A673 (cell line): ENCODE data around the gene CREBRF. TPM values are rescaled to one million over a fixed set of nuclear protein-coding genes. Genes with fewer than 3 reads are reported as not detected.
A peak's percentile ranks its signal among the peaks of the same experiment; 100 is the strongest.

Experiments
- BruUV-seq: library from RNA; stranded (reverse); fragments of 400-500 nt; replicated peaks from 2 replicates; lab custom pipeline; 2021; lab: Mats Ljungman, UMichigan
- CTCF ChIA-PET: fragments of 300-600 bp; sonication (Branson Sonifier 250); formaldehyde crosslinking; loops from one replicate; lab custom pipeline; 2022; ENCODE audit warnings: antibody characterized with exemption; lab: Charles Lee
- POLR2A ChIA-PET: fragments of 300-600 bp; sonication (Branson Sonifier 250); formaldehyde crosslinking; loops from one replicate; lab custom pipeline; 2022; ENCODE audit warnings: antibody characterized with exemption; ENCODE audit not compliant: low non-redundant PET; lab: Charles Lee
- DNase-seq: peaks from one replicate; pipeline ENCODE4 v3.0.0-alpha.2; 2015; ENCODE audit warnings: low spot score
- H3K27ac ChIP-seq: fragments of 200-600 bp; sonication (generic); 2 replicates; pipeline ENCODE4 v1.5.1; 2016; ENCODE audit warnings: mixed run types, low read depth, mild to moderate bottlenecking, mixed read lengths, antibody characterized with exemption, low read length; ENCODE audit not compliant: poor library complexity, severe bottlenecking
- H3K27me3 ChIP-seq: fragments of 200-600 bp; sonication (generic); replicated peaks from 2 replicates; pipeline ENCODE4 v1.6.1; 2017; ENCODE audit warnings: mixed run types, low read depth, mild to moderate bottlenecking, mixed read lengths, antibody characterized with exemption, low read length; ENCODE audit not compliant: insufficient read depth, poor library complexity
- H3K36me3 ChIP-seq: fragments of 200-600 bp; sonication (generic); 2 replicates; pipeline ENCODE4 v1.6.1; 2016; ENCODE audit warnings: mixed run types, mild to moderate bottlenecking, mixed read lengths, antibody characterized with exemption, low read length; ENCODE audit not compliant: insufficient read depth, poor library complexity, severe bottlenecking
- H3K4me1 ChIP-seq: fragments of 200-600 bp; sonication (generic); 2 replicates; pipeline ENCODE4 v1.6.1; 2017; ENCODE audit warnings: mixed run types, mild to moderate bottlenecking, mixed read lengths, antibody characterized with exemption, low read length; ENCODE audit not compliant: insufficient read depth, poor library complexity, severe bottlenecking
- H3K4me3 ChIP-seq: fragments of 200-600 bp; sonication (generic); 2 replicates; pipeline ENCODE4 v1.5.1; 2016; ENCODE audit warnings: low read depth, mixed run types, mild to moderate bottlenecking, mixed read lengths, low read length; ENCODE audit not compliant: poor library complexity, severe bottlenecking
- H3K9me3 ChIP-seq: fragments of 200-600 bp; sonication (generic); 2 replicates; pipeline ENCODE4 v1.6.1; 2016; ENCODE audit warnings: mixed run types, low read depth, mild to moderate bottlenecking, mixed read lengths, antibody characterized with exemption, low read length; ENCODE audit not compliant: poor library complexity, severe bottlenecking
- EZH2 ChIP-seq: fragments of 200-600 bp; sonication (generic); IDR thresholded peaks from 2 replicates; pipeline ENCODE4 v1.6.1; 2017; ENCODE audit warnings: borderline replicate concordance, low read depth, mild to moderate bottlenecking, mixed read lengths, antibody characterized with exemption, low read length; ENCODE audit not compliant: poor library complexity, severe bottlenecking
- intact Hi-C: fragments of 100-400 bp; cut with micrococcal nuclease; formaldehyde crosslinking; loops from one replicate; pipeline ENCODE4 v1.10.0; 2022; ENCODE audit not compliant: unreplicated experiment
- total RNA-seq: library from RNA; stranded (reverse); gene quantifications from 2 replicates; pipeline ENCODE4 v1.2.3, GENCODE V29; 2021
- TF ChIP-seq, protein P1 (sequence below): fragments of 300-800, 200-600 bp; sonication (generic); conservative IDR thresholded peaks from 2 replicates; pipeline ENCODE4 v1.5.1; 2017; ENCODE audit warnings: low read depth, mild to moderate bottlenecking, antibody characterized with exemption, low read length, moderate library complexity, mixed read lengths

CREBRF gene
- total RNA-seq, 1 experiment from 2014 or later, result 1.5 TPM

DNA sequence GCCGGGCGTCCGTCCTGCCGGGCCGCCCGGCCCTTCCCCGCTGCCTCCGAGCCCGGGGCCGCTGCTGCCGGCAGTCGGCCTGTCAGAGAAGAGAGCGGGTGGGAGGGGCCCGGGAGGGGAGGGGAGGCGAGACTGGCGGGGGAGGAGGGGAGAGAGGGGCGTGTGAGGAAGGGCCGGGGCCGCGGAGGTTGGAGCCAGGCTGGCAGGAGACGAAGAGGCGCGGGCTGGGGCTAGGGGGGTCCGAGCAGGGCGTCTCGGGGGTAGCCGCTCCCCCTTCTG, 570 bp downstream of the CREBRF start:
- peak overlapping the region; percentile 65 for H3K27ac ChIP-seq
- no peak for DNase-seq
- POLR2A ChIA-PET, result no interaction called here

DNA sequence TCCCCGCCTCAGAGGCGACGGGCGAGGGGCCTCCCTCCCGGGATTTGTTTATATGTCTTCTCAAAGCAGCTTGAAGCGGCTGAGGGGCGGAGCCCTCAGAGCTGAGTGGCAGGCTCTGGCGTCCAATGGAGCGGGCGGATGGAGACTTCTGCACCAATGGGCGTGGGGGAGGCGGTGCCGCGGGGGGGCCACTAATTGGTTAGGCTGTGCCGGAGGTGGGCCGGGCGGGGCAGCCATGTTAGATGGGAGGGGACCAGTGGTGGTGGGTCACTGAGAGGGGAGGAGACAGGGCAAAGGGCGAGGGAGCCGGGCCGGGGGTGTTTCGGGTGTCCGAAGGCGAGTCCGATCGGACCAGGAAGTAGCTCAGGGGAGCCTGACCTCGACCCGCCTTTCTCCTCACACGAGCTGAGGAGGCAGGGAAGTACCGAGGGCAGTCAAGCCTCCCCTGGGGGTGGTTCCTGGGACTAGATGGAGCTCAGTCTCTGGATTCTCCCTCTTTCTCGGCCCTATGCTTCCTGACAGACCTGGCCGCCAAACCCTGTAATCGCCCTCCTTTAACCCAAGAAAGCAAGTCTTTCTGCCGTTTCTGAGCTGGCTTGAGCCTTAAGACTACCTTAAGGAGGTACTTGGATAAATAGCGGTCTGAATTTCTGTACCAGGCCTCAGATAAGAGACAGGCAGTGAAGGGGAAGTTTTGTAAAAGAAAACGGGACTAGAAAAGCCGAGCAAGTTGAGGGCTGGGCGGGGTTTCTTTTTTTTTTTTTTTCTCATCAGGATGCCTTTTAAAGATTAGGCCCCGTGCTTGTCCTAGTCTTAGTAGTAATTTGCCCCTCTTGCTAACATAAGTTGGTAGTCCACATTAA, 1.1 kb downstream of the CREBRF start:
- TSS peak; percentile 67 for BruUV-seq
- TF ChIP-seq, protein P1, sequence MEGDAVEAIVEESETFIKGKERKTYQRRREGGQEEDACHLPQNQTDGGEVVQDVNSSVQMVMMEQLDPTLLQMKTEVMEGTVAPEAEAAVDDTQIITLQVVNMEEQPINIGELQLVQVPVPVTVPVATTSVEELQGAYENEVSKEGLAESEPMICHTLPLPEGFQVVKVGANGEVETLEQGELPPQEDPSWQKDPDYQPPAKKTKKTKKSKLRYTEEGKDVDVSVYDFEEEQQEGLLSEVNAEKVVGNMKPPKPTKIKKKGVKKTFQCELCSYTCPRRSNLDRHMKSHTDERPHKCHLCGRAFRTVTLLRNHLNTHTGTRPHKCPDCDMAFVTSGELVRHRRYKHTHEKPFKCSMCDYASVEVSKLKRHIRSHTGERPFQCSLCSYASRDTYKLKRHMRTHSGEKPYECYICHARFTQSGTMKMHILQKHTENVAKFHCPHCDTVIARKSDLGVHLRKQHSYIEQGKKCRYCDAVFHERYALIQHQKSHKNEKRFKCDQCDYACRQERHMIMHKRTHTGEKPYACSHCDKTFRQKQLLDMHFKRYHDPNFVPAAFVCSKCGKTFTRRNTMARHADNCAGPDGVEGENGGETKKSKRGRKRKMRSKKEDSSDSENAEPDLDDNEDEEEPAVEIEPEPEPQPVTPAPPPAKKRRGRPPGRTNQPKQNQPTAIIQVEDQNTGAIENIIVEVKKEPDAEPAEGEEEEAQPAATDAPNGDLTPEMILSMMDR, result no peak
- TF ChIP-seq EZH2, result no peak
- Histone ChIP-seq H3K9me3 (no peaks in the 10 kb centered on the region), H3K27me3 (no peaks in the 10 kb centered on the region), H3K27ac (peak overlapping the region; percentile 65), H3K4me1 (peaks cover 9% of the 10 kb centered on the region), H3K36me3 (no peaks in the 10 kb centered on the region), H3K4me3 (peak overlapping the region; percentile 90)
- POLR2A ChIA-PET, result no interaction called here
- peak; percentile 97 for DNase-seq
- intact Hi-C loops, result loop anchor here (5.0 kb wide), 1 partner anchor 75 kb away; the partner anchor contains the start of gene ATP6V0E1
- CTCF ChIA-PET, result interaction anchor here (0.6 to 1.0 kb wide), 3 partner anchors 73 to 88 kb away, joined by 3 to 4 read pairs (median 4); no protein-coding TSS in a partner anchor

More for the DNA sequence above, 570 bp downstream of the CREBRF start:
- TF ChIP-seq, protein P1, result no peak
- TF ChIP-seq EZH2, result no peak
- Histone ChIP-seq H3K27me3 (no peaks in the 10 kb centered on the region), H3K9me3 (no peaks in the 10 kb centered on the region), H3K36me3 (no peaks in the 10 kb centered on the region), H3K4me3 (peak overlapping the region; percentile 90), H3K4me1 (peaks cover 9% of the 10 kb centered on the region)
- intact Hi-C loops, result loop anchor here (5.0 kb wide), 1 partner anchor 74 kb away; the partner anchor contains the start of gene ATP6V0E1
- no TSS peak for BruUV-seq
- CTCF ChIA-PET, result interaction anchor here (0.6 to 1.0 kb wide), 2 partner anchors 73 to 75 kb away, joined by 3 to 4 read pairs; no protein-coding TSS in a partner anchor

DNA sequence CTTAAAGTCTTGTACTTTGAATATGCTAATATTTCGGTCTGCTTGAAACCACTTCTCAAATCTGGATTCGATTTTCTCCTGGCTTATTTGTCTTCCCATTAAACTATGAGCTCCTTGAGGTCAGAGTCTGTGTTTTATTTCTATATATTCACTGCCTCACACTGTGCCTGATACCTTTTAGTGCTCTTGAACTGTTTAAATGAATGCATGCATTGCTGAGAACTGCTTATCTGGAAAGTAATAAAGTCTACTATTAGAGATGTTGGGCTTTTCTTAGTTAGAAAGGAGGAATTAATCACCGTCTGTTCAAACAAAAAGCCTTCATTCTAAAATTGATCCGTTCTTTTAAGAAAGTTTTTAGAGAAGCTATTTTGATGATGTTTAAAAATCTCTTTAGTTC, 6.0 kb downstream of the CREBRF start:
- no TSS peak for BruUV-seq
- CTCF ChIA-PET, result no interaction called here
- no peaks in the 10 kb centered on the region for H3K36me3 ChIP-seq
- H3K4me1 ChIP-seq, result peaks cover 6% of the 10 kb centered on the region
- H3K9me3 ChIP-seq, result no peaks in the 10 kb centered on the region
- POLR2A ChIA-PET, result no interaction called here
- no peak for DNase-seq
- intact Hi-C loops, result no loop called here
- no peak overlapping the region for H3K27ac ChIP-seq
- TF ChIP-seq, protein P1, result no peak
- TF ChIP-seq EZH2, result no peak
- no peaks in the 10 kb centered on the region for H3K27me3 ChIP-seq
- H3K4me3 ChIP-seq, result no peak overlapping the region
